NCI-H1105 (cell line): ENCODE measurements around the gene IFNLR1.
"Not testable (repeated sequence)": the region's sequence is repeated elsewhere in the genome, so short reads cannot be mapped to it uniquely, and the experiment has no call there.

ENCODE experiments used
- DNase-seq: peaks from one replicate; lab custom pipeline; 2025; lab: John Stamatoyannopoulos, UW

The IFNLR1 gene

DNA sequence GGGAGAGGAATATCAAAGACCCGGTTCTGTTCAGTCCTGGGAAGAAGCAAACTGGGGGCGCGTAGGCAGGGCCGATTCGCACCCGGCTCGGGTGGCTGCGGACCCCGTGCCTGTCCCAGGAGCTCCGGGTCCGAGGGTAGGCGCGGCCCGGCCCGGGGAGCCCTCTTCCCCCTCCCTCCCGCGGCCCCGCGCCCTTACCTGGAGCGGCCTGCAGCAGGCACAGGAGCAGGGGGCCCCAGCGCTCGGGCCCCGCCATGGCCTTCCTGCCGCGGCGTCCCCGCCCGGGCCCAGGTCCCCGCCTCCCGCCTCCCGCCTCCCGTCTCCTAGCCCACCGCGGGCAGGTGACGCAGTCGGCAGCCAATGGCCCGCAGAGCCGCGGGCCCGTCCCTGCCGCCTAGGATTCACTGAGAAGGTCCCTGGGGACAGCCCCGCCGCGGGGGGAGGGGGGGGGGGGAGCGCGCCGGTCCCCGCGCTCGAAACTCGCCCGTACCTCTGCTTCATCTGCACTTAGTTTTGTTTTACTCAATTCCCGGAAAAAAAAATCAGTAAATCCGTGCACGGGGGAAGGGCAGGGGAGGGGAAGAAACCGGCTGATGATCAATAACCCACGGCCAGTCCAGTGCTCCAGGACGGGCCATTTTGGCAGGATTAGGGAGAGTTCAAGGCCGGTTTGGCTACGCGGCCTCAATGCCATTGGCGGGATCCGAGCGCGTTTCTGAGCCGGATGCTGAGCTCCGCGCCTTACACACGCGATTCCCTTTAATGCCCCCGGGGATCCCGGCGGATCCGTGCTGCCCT, at the start of gene IFNLR1:
Gene IFNLR1 (minus strand): TSS at position 297 of the 798 bp plus-strand sequence. CDS start 41 bp downstream, at position 256.
- DNase-seq, result peak; percentile 92

- no peak for DNase-seq
These were observed 49.1 kb upstream of the IFNLR1 start for GRCh38 chr1:24235921-24236788.

DNA sequence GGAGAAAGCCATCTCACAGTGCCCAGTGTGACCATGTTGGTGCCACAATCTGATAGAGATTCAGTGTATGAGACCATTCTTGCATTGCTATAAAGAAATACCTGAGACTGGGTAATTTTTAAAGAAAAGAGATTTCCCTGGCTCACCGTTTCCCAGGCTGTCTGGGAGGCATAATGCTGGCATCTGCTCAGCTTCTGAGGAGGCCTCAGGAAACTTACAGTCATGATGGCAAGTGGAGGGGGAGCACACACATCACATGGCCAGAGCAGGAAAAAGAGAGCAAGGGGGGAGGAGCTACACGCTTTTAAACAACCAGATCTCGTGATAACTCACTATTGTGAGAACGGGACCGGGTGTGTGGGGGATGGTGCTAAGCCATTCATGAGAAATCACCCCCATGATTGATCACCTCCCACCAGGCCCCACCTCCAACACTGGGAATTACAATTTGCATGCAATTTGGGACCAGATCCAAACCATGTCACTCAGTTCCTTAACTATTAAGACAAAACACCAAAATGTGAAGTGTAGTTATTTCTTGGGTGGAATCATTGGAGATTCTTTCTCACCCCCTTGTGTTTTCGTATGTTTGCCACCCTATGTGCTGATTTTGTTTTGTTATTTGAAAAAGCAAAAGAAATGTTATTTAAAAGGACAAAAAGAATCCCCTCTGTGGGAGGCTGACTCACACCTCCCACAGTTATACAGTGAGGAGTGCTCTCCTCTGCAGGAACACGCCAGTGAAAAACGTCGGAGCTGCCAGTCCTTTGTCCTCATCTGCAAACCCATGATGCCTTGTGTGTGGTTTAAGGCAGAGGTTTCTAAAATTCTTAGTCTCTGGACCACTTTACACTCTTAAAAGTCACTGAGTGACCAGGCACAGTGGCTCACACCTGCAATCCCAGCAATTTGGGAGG, 46.9 kb upstream of the IFNLR1 start:
- DNase-seq, result no peak

- no peak for DNase-seq
These were observed 44.6 kb upstream of the IFNLR1 start for GRCh38 chr1:24231701-24232100.

- no peak for DNase-seq
These were observed 41.2 kb upstream of the IFNLR1 start for GRCh38 chr1:24228311-24228710.

GRCh38 chr1:24226749-24227148, 39.7 kb upstream of the IFNLR1 start:
- no peak for DNase-seq

DNA sequence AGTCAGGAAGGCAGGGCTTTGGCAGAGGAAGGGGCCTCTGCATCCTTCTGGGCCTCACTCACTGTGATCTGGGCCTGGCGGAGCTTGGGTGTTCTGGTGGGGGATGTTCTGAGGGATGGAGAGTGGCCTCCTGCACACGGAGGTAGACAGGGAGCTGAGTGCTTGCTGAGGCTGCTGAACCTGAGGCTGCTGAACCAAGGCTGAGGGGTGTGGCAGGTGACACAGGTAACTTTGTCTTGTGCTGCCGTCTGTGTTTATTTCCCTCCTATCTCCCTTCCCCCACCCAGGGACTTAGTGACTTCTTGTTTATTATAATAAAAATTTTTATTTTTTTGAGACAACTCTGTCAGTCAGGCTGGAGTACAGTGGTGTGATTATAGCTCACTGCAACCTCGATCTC, 37.7 kb upstream of the IFNLR1 start:
- DNase-seq, result no peak

DNA sequence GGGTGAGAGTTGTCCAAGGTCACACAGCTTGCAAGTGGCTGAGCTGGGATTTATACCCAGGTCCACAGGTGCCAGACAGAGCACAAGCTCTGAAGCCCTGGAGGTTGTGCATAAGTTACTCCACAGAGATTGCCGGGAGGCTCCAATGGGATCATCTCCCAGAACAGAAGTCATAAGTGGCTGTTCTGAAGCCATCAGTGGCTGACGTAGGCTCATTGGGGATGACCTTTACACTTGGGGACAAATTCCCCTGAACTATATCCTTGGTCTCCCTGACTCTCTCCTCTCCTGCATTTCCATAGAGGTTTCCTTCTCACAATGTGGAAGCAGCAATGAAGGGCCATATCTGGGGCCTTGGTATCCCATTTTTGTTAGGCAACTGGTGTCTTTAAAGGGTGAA, 37.0 kb upstream of the IFNLR1 start:
- DNase-seq, result no peak

DNA sequence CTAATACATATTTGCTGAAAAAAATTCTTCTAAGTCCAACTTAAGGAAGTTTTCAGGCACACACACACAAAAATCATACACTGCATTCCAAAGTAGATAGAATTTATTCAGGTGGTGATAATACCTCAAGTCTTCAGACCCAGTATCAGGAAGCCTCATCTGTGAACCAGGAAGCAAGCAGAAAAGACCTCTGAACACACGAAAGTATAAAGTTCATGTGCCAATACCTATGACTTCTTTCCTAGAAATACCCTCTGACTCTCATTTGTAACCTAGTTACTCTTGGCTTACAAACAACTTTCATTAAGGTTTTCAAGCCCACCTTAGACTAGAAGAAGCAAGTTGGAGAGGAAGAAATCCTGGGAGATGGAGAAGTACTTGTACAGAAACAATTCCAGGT, 35.7 kb upstream of the IFNLR1 start:
- no peak for DNase-seq

DNA sequence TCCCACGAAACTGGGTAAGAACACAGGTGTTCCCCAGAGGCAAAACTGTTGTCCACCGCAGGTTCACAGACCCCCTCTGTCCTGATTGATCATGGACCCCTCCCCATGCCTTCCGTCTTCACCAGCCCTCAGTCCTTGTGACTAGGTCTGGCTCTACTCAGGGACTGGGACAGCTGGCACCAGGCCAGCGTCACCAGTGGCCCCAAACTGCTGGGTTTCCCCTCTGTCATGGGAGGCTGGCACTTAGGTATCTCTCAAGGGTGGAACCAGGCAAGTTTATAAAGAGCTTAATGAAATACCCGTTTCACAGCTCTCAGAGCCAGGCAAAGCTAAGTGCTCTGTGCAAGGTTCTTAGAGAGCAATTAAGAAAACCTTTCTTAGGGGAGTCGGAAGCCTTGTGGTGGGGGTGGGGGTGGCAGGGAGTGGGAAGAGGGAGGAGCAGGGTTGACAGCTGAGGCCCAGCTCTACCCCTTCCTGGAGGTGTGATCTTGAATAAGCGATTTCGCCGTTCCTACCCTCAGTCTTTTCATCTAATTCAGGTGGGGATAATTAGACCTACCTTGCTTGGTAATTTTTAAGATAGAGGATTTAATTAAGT, 35.0 kb upstream of the IFNLR1 start:
- no peak for DNase-seq

DNA sequence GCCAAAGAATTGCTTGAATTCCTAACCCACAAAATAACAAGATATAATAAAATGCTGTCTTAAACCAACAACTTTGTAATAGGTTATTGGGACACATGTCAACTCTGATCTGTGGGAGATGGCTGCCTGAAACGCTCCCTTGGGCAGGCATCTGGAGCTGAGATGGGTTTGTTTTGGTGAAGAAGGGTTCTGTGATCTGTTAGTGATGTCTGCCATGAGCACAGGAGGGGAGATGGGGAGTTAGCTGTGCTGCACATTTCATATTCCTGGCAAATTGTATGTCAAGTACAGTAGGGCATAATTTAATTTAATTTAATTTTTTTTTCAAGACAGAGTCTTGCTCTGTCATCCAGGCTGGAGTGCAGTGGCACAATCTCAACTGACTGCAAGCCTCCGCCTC, 34.2 kb upstream of the IFNLR1 start:
- no peak for DNase-seq

DNA sequence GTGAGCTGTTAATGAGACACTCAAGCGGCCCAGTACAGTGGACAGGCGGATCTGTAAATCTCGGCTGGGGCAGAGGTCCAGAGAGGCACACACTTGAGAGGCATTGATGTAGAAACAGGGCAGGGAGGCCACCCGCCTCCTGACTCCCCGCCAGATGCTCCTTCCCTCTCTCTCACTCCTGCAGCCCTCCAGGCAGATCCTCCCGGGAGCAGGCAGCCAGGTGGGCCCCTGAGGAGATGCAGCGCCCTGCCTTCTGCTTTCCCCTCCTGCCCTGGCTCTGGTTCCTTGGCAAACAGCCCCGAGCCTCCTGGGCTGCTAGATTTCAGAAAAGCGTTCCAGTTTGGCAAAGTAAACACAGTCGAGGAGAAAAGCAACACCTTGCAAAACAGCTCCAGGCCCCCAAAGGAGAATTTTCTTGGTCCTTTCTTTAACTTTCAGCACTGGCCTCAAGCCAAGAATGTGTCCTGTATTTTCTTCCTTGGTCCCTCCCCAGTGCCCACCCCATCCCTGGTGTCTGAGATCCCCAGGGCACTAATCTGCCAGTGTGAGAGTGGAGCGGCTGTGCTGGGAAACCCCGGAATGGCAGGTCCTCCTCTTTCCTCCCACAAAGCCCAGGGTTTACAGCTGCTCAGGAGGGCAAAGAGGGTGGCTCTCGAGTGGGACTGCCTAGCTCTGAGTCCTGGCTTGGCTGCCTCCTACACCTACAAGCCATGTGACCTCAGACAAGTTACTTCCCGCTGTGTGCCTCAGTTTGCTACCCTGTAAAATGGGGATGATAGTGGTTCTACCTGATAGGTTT, 29.4 kb upstream of the IFNLR1 start:
- peak; percentile 86 for DNase-seq

- no peak for DNase-seq
These were observed 28.2 kb upstream of the IFNLR1 start for GRCh38 chr1:24215226-24215814.

DNA sequence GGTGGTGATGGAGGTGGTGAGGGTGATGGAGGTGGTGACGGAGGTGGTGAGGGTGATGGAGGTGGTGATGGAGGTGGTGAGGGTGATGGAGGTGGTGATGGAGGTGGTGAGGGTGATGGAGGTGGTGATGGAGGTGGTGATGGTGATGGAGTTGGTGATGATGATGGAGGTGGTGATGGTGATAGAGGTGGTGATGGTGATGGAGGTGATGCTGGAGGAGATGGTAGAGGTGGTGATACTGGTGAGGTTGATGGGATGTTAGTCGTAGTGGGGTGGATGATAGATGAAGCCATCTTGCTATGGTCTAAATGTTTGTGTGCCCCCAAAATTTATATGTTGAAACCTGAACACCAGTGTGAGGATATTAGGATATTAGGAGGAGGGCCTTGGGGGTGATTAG, 25.3 kb upstream of the IFNLR1 start:
- no peak for DNase-seq

- no peak for DNase-seq
These were observed 23.1 kb upstream of the IFNLR1 start for GRCh38 chr1:24210195-24210627.

- DNase-seq, result no peak
These were observed 22.0 kb upstream of the IFNLR1 start for GRCh38 chr1:24209097-24209496.

DNA sequence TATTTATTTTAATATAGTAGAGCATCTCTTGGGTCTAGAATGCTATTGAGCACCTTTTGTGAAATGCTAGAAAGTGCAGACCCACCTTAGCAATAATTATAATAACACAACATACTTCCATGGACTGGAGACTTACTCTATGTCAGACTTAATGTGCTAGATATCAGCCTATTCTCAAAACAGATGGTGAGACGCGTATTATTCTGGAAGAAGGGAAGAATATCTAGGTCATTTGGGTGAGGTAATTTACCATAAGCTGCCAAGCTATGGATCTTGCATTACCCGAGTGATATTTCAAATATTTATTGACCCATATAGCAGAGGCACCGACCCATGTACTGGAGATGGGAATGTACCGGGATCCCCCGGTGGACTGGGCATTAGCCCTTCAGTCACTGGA, 20.6 kb upstream of the IFNLR1 start:
- DNase-seq, result no peak

GRCh38 chr1:24207395-24207687, 20.3 kb upstream of the IFNLR1 start:
- not testable (repeated sequence) for DNase-seq

- no peak for DNase-seq
These were observed 19.7 kb upstream of the IFNLR1 start for GRCh38 chr1:24206516-24207394.

DNA sequence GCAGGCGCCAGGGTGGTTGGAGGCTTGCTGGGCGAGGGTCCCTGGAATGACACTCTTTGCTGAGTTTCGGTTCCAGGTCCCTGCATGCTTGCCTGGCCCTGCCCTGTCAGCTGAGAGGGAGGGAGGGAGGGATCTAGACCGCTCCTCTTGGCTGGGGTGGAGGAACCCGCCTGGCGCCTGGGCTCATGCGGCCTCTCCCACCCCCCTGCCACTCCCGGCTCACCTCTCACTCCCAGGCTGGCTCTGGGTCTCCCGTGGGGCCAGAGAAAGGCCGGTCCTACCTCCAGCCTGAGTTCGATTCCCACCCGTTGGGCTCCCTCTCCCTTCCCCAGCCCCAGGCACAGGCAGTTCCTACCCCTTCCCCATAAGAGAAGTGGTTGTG, 19.0 kb upstream of the IFNLR1 start:
- no peak for DNase-seq
